Measurements from ENCODE around the gene USP36.
"Not testable (repeated sequence)": the region's sequence is repeated elsewhere in the genome, so short reads cannot be mapped to it uniquely, and the experiment has no call there.

The USP36 gene

GRCh38 chr17:78789149-78789662 is 51.4 kb downstream of the USP36 start:
- DNase-seq, result no peak

DNA sequence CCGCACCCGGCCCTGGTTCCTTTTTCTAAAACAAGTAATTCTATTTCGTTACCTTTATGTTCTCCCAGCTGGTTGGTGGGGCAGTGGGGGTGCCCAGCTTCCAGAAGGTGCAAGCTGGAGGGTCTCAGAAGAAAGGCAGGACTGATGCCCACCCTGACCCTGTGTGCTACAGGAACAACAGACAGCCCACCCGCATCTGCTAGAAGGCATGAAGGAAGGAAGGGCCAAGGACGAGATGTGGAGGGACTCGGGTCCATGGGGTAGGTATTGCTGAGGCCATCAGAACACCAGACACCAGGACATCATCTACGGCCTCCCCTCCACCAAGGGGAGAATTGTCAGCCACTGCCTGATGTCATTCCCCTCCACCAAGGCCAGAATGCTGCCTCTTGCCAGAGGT is 52.2 kb downstream of the USP36 start:
- DNase-seq, result no peak

DNA sequence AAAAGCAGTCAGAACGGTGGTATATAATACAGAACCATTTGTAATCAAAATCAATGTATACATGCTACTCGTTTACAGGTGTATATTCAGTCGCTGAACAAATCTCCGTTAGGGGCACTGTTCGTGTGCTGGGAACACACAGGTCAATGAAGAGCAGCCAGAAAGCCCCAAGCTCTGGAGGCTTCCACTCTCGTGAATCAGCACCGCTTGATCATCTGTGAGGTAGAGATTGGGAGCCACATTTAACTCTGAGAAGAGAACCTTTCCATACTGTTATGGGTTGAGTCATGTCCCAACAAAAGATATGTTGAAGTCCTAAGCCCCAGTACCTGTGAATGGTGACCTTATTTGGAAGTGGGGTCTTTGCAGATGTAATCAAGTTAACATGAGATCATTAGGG is 53.2 kb downstream of the USP36 start:
- no peak for DNase-seq

DNA sequence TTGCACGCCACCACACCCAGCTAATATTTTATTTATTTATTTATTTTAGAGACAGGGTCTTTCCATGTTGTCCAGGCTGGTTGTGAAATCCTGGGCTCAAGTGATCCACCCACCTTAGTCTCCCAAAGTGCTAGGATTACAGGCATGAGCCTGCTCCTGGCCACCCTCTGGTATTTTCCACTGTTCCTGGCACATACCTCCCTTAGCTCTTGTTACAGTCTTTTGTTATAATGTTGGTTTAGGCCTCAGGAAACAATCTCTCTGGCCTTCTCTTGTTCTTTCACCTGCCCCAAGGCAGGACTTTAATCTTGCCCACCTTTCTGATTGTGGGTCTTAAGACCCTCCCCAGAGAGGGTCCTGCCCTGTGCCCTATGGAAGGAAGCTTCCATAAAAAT is 55.0 kb downstream of the USP36 start:
- no peak for DNase-seq

GRCh38 chr17:78785011-78785662 is 55.5 kb downstream of the USP36 start:
- DNase-seq, result no peak

GRCh38 chr17:78784352-78784751 is 56.3 kb downstream of the USP36 start:
- no peak for DNase-seq

GRCh38 chr17:78783711-78784324 is 56.8 kb downstream of the USP36 start:
- no peak for DNase-seq

DNA sequence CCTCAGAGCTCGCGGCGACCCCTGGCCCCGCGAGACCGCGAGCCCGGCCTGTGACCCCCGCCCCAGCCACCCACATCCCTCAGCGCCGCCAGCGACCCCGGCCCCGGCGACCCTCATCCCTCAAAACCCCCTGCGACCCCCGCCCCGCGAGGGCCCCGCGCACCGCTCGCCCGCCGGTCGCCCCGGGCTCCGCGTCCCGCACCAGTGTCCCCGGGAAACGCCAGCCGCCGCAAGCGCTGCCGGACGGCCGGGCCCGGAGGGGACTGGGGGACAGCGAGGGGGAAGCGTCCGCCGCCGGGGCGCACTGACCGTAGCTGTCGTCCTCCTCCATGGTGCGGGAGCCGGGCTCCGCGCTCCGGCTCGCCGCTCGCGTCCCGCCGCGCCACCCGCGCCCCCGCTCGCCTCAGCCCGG is 58.7 kb downstream of the USP36 start, which contains the start of gene CYTH1:
CYTH1 (minus strand) TSS at position 381 of the 412 bp plus-strand sequence; CDS start at position 331, 50 bp downstream.
- DNase-seq, result no peak

DNA sequence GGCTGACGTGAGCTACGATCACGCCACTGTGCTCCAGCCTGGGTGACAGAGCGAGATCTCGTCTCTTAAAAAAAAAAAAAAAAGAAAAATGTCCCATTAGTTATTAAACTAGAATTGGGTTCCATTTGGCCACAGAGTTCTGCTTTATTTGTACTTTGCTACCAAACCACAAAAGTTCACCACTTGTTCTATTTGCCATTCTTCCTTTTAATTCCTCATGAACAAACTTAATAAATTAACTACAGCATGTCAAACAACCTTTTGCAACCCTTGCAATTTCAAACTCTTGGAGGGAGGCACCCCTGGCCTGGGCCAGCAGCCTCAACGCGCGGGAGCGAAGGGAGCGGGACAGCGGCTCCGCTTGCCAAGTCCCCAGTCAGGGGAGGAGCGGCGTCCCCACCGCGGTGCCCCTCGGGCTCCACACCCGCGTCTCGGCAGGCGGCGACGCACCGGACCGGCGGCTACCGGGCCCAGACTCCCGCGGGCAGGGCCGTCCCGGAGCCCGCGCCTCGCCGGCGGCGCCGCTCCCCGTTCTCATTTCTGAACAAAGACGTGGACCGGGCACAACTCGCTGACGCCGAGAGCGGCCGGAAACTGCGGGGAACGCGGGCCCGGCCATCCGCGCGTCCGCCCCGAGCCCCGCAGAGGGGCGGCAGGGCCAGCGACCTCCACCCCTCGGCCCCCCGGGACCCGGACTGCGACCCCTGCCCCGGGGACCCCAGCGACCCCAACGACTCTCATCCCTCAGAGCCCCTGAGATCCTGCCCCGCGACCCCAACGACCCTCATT is 59.3 kb downstream of the USP36 start:
- DNase-seq, result peak; percentile 20

GRCh38 chr17:78780335-78780734 is 60.3 kb downstream of the USP36 start:
- no peak for DNase-seq

DNA sequence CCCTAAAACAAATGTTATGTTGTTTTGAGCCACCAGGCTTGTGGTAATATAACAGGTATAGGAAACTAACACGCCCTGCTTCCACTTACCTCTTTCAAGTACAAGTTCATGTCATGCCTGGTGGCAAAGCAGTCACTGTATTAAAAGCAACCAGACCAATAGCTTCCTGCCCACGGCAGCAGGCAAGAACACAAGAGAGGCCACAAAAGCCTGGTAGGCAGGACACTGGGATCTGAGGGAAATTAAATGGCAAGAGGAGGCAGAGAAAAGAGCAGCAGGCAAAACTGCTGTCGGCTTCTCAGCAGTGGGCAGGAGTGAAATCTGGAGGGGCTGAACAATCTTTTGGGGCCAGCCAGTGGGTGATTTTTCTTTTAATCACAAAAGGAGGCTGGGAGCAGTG is 60.8 kb downstream of the USP36 start:
- DNase-seq, result no peak

DNA sequence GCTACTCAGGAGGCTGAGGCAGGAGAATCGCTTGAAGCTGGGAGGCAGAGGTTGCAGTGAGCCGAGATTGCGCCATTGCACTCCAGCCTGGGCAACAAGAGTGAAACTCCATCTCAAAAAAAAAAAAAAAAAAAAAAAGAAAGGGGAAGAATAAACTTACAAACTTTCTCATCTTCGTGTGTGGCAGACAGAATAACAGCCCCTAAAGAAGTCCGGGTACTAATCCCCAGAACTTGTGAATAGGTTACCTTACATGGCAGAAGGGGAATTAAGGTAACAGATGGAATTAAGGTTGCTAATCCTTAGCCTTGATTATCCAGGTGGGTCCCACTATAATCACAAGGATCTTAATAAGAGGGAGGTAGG is 61.3 kb downstream of the USP36 start:
- DNase-seq, result not testable (repeated sequence)

DNA sequence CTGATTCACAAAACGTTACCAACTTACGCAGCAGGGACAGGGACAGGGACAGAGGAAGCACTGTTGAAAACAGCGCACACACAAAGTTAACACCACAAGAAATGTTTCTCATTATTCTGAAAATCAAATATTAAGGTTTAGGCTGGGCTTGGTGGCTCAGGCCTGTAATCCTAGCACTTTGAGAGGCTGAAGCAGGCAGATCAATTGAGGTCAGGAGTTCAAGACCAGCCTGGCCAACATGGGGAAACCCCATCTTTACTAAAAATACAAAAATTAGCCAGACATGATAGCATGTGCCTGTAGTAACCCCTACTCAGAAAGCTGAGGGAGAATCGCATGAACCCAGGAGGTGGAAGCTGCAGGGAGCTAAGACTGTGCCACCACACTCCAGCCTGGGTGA is 62.7 kb downstream of the USP36 start:
- no peak for DNase-seq

GRCh38 chr17:78774956-78775571 is 65.5 kb downstream of the USP36 start:
- no peak for DNase-seq

GRCh38 chr17:78774453-78774852 is 66.2 kb downstream of the USP36 start:
- no peak for DNase-seq

DNA sequence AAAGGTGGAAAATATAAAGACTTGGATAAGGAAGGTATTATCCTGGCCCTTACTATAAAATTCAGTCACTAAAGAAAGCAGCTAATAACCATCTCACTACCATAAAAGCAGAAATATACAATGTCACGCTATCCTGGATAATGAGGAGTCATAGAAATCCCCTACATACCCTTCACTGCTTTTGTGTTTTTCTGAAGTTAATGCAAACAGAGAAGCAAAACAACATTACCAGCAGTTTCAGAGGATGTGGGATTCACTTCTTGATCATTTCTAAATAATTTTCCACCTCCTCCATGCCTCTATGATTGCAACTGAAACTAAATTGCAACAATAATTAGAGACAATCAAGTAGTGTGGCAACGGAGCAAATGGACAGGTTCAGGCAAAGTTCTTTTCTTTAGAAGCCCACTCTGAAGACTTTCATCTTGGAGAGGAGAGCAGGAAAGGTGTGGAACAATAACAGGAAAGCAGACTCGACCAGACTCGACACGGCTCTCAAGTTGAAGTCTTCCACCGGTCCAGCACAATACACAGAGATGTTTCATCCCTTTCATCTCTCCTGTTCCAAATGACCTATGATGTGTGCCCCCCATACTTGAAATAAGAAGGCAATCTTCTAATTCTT is 68.7 kb downstream of the USP36 start:
- no peak for DNase-seq

DNA sequence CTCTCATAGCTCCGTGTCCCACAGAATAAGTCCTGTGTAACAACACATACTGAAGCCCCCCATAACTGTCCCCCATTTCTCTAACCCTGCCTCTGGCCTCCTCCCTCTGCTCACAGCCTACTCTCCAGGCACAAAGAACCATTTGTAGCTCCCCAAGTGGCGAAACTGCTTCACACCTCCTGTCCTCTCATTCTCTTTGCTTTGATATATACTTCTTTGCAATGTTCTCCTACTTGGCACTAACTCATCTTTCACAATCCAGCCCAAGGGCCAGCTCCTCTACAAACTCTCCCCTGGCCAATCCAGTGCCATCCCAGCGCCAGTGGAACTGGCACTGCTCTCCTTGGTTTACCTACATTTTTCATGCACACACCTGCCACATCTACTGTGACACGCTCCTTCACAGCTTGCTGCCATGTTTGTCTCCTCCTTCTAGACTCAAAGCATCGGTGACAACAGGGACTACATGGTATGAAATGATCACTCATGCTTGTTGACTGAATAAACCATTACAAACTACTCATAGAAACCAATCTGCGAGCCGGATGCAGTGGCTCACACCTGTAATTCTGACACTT is 71.3 kb downstream of the USP36 start:
- no peak for DNase-seq

- DNase-seq, result no peak
Observed at GRCh38 chr17:78767806-78768205, 72.8 kb downstream of the USP36 start.

- DNase-seq, result no peak
Observed at GRCh38 chr17:78766743-78767294, 73.8 kb downstream of the USP36 start.

- no peak for DNase-seq
Observed at GRCh38 chr17:78766225-78766624, 74.4 kb downstream of the USP36 start.

GRCh38 chr17:78765821-78766220 is 74.8 kb downstream of the USP36 start:
- no peak for DNase-seq

DNA sequence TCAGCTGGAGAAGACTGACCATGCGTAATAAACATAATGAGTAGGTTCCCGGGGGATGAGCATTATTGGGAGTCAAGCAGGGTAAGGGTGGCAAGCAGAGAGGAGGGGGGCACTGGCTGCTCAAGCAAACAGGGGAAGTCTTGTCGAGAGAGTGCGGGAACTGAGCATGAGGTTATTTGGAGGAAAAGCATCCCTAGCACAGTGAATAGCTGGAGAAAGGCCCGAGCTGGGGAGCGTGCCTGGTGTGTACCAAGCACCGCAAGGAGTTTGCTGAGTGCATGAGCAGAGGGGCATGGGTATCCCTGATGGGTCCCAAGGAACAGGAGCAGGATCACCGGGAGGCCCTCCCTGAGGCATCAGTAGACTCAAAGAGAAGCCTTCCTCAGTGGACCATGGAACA is 75.7 kb downstream of the USP36 start:
- DNase-seq, result no peak

Data from HCEC 1CT (cell line).